A673 (cell line): ENCODE measurements around the gene TENT5C. TPM values are rescaled to one million over a fixed set of nuclear protein-coding genes. Genes with fewer than 3 reads are reported as not detected.

Experiments used
- BruUV-seq: library from RNA; stranded (reverse); fragments of 400-500 nt; replicated peaks from 2 replicates; lab custom pipeline; 2021; lab: Mats Ljungman, UMichigan
- CTCF ChIA-PET: fragments of 300-600 bp; sonication (Branson Sonifier 250); formaldehyde crosslinking; loops from one replicate; lab custom pipeline; 2022; ENCODE audit warnings: antibody characterized with exemption; lab: Charles Lee
- POLR2A ChIA-PET: fragments of 300-600 bp; sonication (Branson Sonifier 250); formaldehyde crosslinking; loops from one replicate; lab custom pipeline; 2022; ENCODE audit warnings: antibody characterized with exemption; ENCODE audit not compliant: low non-redundant PET; lab: Charles Lee
- DNase-seq: peaks from one replicate; pipeline ENCODE4 v3.0.0-alpha.2; 2015; ENCODE audit warnings: low spot score
- H3K27ac ChIP-seq: fragments of 200-600 bp; sonication (generic); 2 replicates; pipeline ENCODE4 v1.5.1; 2016; ENCODE audit warnings: mixed run types, low read depth, mild to moderate bottlenecking, mixed read lengths, antibody characterized with exemption, low read length; ENCODE audit not compliant: poor library complexity, severe bottlenecking
- H3K27me3 ChIP-seq: fragments of 200-600 bp; sonication (generic); replicated peaks from 2 replicates; pipeline ENCODE4 v1.6.1; 2017; ENCODE audit warnings: mixed run types, low read depth, mild to moderate bottlenecking, mixed read lengths, antibody characterized with exemption, low read length; ENCODE audit not compliant: insufficient read depth, poor library complexity
- H3K36me3 ChIP-seq: fragments of 200-600 bp; sonication (generic); 2 replicates; pipeline ENCODE4 v1.6.1; 2016; ENCODE audit warnings: mixed run types, mild to moderate bottlenecking, mixed read lengths, antibody characterized with exemption, low read length; ENCODE audit not compliant: insufficient read depth, poor library complexity, severe bottlenecking
- H3K4me1 ChIP-seq: fragments of 200-600 bp; sonication (generic); 2 replicates; pipeline ENCODE4 v1.6.1; 2017; ENCODE audit warnings: mixed run types, mild to moderate bottlenecking, mixed read lengths, antibody characterized with exemption, low read length; ENCODE audit not compliant: insufficient read depth, poor library complexity, severe bottlenecking
- H3K4me3 ChIP-seq: fragments of 200-600 bp; sonication (generic); 2 replicates; pipeline ENCODE4 v1.5.1; 2016; ENCODE audit warnings: low read depth, mixed run types, mild to moderate bottlenecking, mixed read lengths, low read length; ENCODE audit not compliant: poor library complexity, severe bottlenecking
- H3K9me3 ChIP-seq: fragments of 200-600 bp; sonication (generic); 2 replicates; pipeline ENCODE4 v1.6.1; 2016; ENCODE audit warnings: mixed run types, low read depth, mild to moderate bottlenecking, mixed read lengths, antibody characterized with exemption, low read length; ENCODE audit not compliant: poor library complexity, severe bottlenecking
- EZH2 ChIP-seq: fragments of 200-600 bp; sonication (generic); IDR thresholded peaks from 2 replicates; pipeline ENCODE4 v1.6.1; 2017; ENCODE audit warnings: borderline replicate concordance, low read depth, mild to moderate bottlenecking, mixed read lengths, antibody characterized with exemption, low read length; ENCODE audit not compliant: poor library complexity, severe bottlenecking
- intact Hi-C: fragments of 100-400 bp; cut with micrococcal nuclease; formaldehyde crosslinking; loops from one replicate; pipeline ENCODE4 v1.10.0; 2022; ENCODE audit not compliant: unreplicated experiment
- total RNA-seq: library from RNA; stranded (reverse); gene quantifications from 2 replicates; pipeline ENCODE4 v1.2.3, GENCODE V29; 2021
- TF ChIP-seq, protein P1 (sequence below): fragments of 300-800, 200-600 bp; sonication (generic); conservative IDR thresholded peaks from 2 replicates; pipeline ENCODE4 v1.5.1; 2017; ENCODE audit warnings: low read depth, mild to moderate bottlenecking, antibody characterized with exemption, low read length, moderate library complexity, mixed read lengths

TENT5C gene
- total RNA-seq, 1 experiment from 2014 or later, result 1.1 TPM

DNA sequence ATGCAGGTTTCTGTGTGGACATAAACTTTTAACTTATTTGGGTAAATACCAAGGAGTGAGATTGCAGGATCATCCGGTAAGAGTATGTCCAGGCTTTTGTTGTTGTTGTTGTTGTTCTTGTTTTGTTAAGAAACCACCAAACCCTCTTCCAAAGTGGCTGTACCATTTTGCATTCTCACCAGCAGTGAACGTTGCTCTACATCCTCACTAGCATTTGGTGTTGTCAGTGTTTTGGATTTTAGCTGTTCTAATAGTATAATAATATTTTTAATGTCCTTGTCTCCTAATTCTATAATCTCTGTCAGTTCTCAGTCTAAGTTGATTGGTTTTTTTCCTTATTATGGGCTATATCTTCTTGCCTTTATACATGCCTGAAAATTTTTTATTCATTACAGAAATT is 37.8 kb downstream of the TENT5C start:
- Histone ChIP-seq H3K9me3 (no peaks in the 10 kb centered on the region), H3K27me3 (no peaks in the 10 kb centered on the region), H3K27ac (no peak overlapping the region), H3K36me3 (no peaks in the 10 kb centered on the region), H3K4me3 (no peak overlapping the region), H3K4me1 (no peaks in the 10 kb centered on the region)
- BruUV-seq, result no TSS peak
- no peak for DNase-seq
- intact Hi-C loops, result no loop called here
- TF ChIP-seq, protein P1, sequence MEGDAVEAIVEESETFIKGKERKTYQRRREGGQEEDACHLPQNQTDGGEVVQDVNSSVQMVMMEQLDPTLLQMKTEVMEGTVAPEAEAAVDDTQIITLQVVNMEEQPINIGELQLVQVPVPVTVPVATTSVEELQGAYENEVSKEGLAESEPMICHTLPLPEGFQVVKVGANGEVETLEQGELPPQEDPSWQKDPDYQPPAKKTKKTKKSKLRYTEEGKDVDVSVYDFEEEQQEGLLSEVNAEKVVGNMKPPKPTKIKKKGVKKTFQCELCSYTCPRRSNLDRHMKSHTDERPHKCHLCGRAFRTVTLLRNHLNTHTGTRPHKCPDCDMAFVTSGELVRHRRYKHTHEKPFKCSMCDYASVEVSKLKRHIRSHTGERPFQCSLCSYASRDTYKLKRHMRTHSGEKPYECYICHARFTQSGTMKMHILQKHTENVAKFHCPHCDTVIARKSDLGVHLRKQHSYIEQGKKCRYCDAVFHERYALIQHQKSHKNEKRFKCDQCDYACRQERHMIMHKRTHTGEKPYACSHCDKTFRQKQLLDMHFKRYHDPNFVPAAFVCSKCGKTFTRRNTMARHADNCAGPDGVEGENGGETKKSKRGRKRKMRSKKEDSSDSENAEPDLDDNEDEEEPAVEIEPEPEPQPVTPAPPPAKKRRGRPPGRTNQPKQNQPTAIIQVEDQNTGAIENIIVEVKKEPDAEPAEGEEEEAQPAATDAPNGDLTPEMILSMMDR, result no peak
- no peak for TF ChIP-seq EZH2
- ChIA-PET CTCF (no interaction called here), POLR2A (no interaction called here)

DNA sequence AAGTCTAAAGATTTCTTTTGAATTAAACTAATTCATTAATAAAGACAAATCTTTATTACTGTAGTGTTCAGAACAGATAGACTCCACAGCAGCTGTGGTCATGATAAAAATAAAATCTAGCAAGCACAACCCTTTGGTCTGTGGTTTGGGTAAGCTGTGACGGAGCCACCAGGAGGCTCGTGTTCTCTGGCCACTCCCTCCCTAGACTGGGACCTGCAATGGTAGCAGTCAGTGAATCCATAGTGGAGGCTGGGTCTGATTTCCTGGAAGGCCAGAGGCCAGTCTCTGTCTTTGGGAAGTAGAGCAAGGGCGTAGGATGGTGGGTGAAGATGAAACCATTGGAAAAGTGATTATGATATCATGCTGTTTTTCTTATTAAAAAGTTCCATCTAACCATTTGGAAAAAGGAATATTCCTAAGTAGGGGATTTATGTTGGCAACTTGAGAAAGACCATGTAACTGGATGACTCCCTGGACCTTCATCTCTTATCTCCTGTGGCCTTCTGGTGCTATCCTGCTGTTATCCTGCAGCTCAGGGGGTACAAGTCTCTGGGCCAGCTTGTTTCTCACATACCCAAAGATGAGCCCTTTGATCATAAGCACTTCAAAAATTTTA is 39.0 kb downstream of the TENT5C start:
- no peak overlapping the region for H3K27ac ChIP-seq
- TF ChIP-seq, protein P1, result no peak
- TF ChIP-seq EZH2, result no peak
- no peaks in the 10 kb centered on the region for H3K27me3 ChIP-seq
- H3K36me3 ChIP-seq, result no peaks in the 10 kb centered on the region
- no TSS peak for BruUV-seq
- intact Hi-C loops, result no loop called here
- POLR2A ChIA-PET, result no interaction called here
- no peak for DNase-seq
- no peaks in the 10 kb centered on the region for H3K4me1 ChIP-seq
- H3K9me3 ChIP-seq, result no peaks in the 10 kb centered on the region
- CTCF ChIA-PET, result no interaction called here
- H3K4me3 ChIP-seq, result no peak overlapping the region

DNA sequence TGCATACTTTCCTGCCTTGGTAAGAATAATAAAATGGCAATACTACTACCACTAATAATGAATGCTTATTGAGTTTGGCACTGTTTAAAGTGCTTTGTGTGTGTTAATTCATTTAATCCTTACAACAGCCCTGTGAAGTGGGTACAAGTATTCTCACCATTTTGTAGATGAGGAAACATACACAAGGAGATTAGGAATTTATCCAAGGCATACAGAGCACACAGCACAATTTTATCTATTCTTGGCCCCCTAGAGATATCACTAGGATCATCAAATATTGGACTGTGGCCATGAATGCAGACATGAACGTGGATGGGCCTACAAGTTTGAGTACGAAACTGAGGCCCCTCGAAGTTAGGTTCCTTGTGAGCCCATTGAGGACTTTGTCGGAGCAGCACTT is 39.5 kb downstream of the TENT5C start:
- no peaks in the 10 kb centered on the region for H3K36me3 ChIP-seq
- no peak overlapping the region for H3K4me3 ChIP-seq
- no peak overlapping the region for H3K27ac ChIP-seq
- BruUV-seq, result no TSS peak
- no peaks in the 10 kb centered on the region for H3K27me3 ChIP-seq
- ChIA-PET CTCF (no interaction called here), POLR2A (no interaction called here)
- no peak for DNase-seq
- H3K4me1 ChIP-seq, result no peaks in the 10 kb centered on the region
- intact Hi-C loops, result no loop called here
- no peaks in the 10 kb centered on the region for H3K9me3 ChIP-seq
- TF ChIP-seq, protein P1, result no peak
- no peak for TF ChIP-seq EZH2
